Measurements from ENCODE around the gene GPR179.
"Not testable (repeated sequence)": the region's sequence is repeated elsewhere in the genome, so short reads cannot be mapped to it uniquely, and the experiment has no call there.

GPR179 gene

DNA sequence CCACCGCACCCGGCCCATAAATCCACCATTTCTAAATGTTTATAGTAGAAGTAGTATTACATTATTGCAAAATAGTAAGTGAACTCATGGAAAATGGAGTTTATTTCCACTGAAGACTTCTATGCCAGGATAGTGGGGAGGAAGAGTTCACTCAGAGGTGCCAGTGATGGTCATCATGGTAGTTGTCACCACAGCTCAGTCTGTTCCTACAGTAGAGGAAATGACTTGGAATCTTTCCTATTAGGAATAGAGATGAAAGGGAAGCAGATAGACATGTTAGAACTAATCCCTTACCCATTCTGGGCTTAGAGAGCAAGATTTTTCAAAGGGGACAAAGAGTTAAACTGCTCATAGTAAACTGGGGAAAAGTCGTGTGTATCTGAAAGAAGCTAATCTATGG is 26.7 kb downstream of the GPR179 start:
- H3K4me3 ChIP-seq (ENCODE audit: low read depth in 1 of 2, low read length in 1 of 2), result no peak overlapping the region
- no peak overlapping the region for H3K27ac ChIP-seq
- TF ChIP-seq, protein P1, sequence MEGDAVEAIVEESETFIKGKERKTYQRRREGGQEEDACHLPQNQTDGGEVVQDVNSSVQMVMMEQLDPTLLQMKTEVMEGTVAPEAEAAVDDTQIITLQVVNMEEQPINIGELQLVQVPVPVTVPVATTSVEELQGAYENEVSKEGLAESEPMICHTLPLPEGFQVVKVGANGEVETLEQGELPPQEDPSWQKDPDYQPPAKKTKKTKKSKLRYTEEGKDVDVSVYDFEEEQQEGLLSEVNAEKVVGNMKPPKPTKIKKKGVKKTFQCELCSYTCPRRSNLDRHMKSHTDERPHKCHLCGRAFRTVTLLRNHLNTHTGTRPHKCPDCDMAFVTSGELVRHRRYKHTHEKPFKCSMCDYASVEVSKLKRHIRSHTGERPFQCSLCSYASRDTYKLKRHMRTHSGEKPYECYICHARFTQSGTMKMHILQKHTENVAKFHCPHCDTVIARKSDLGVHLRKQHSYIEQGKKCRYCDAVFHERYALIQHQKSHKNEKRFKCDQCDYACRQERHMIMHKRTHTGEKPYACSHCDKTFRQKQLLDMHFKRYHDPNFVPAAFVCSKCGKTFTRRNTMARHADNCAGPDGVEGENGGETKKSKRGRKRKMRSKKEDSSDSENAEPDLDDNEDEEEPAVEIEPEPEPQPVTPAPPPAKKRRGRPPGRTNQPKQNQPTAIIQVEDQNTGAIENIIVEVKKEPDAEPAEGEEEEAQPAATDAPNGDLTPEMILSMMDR (IDR thresholded peaks at IDR 0.05), result no peak
- no peaks in the 10 kb centered on the region for H3K27me3 ChIP-seq
- no peaks in the 10 kb centered on the region for H3K9me3 ChIP-seq
- H3K36me3 ChIP-seq, result peaks cover 19% of the 10 kb centered on the region
- no peaks in the 10 kb centered on the region for H3K4me1 ChIP-seq (ENCODE audit: control insufficient read depth in 1 of 2, insufficient read depth in 1 of 2, low read depth in 1 of 2, low read length in 1 of 2)

DNA sequence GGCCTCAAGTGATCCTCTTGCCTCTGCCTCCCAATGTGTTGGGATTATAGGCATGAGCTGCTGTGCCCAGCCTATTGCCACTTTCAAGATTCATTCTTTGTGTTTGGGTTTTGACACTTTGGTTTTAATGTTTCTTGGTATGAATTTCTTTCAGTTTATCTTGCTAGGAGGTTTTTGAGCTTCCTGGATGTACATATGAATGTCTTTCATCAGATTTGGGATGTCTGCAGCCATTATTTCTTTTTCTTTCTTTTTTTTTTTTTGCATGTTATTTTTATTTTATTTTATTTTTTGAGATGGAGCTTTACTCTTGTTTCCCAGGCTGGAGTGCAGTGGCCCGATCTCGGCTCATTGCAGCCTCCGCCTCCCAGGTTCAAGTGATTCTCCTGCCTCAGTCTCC is 28.3 kb downstream of the GPR179 start:
- H3K27ac ChIP-seq, result no peak overlapping the region
- H3K9me3 ChIP-seq, result no peaks in the 10 kb centered on the region
- TF ChIP-seq, protein P1 (IDR thresholded peaks at IDR 0.05), result no peak
- H3K4me1 ChIP-seq (ENCODE audit: control insufficient read depth in 1 of 2, insufficient read depth in 1 of 2, low read depth in 1 of 2, low read length in 1 of 2), result no peaks in the 10 kb centered on the region
- H3K27me3 ChIP-seq, result no peaks in the 10 kb centered on the region
- peaks cover 11% of the 10 kb centered on the region for H3K36me3 ChIP-seq
- H3K4me3 ChIP-seq (ENCODE audit: low read depth in 1 of 2, low read length in 1 of 2), result no peak overlapping the region

DNA sequence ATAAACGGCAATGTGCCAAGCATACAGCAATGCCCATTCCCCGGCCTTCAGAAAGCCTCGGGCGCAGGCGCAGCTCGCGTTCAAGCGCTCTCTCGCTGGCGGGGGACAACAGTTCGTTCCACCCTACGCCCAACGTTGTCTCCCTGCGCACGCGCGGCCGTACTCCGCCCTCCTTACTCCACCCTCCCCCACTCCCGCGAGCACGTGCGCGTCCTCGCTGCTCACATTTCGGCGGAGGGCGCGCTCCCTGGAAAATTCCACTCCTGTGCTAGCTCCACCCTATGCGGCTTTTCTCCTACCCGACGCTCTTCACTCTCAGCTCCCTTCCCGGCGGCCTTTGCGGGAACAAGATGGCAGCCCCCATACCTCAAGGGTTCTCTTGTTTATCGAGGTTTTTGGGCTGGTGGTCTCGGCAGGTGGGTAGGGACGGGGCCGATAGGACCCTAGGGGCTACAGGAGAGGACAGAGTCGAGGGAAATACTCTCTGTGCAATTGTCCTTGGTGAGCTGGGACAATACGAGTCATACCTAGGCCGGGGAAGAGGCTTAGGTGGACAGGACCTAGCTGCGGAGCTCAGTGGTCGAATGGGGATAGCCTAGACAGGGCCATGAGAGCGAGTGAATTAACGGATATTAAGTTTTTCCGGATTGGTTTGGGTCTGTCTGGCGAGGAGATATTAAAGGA is 46.8 kb downstream of the GPR179 start, which contains the start of gene MRPL45:
Gene MRPL45 (plus strand): TSS at position 335 of the 684 bp plus-strand sequence. CDS start 16 bp downstream, at position 351.
- H3K4me3 ChIP-seq (ENCODE audit: low read depth in 1 of 2, low read length in 1 of 2), result peak within 1 kb of the TSS; percentile 64 to 66
- not testable (repeated sequence) for H3K27me3 ChIP-seq; H3K9me3 ChIP-seq; H3K4me1 ChIP-seq (ENCODE audit: control insufficient read depth in 1 of 2, insufficient read depth in 1 of 2, low read depth in 1 of 2, low read length in 1 of 2); H3K36me3 ChIP-seq
- H3K27ac ChIP-seq, result peak within 1 kb of the TSS; percentile 68

DNA sequence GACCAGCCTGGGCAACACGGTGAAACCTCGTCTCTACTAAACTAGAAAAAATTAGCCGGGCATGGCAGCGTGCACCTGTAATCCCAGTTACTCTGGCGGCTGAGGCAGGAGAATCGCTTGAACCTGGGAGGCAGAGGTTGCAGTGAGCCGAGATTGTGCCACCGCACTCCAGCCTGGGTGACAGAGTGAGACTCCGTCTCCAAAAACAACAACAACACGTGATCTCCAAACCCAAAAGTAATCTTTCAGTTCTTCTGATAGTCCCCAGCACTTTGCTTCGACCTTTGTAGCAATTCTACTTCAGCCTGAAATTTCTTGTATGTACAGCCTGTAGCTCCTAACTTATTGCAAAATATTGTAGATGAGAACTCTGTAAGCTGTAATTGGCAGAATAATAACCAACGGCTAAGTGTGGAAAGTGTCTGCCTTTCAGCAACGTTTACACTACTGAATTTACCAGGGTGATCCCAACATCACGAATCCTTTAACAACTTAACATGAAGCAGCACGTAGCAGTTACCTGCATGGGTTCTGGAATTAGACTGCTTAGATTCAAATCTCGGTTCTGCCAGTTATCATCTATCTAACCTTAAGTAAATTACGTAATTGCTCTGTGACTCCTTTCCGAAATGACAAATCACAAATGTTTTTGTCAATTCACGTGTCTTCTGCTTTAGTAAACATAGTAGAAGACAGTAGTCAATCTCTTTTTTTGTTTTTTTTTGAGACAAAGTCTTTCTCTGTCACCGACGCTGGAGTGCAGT is 48.0 kb downstream of the GPR179 start:
- H3K36me3 ChIP-seq; H3K27me3 ChIP-seq; H3K9me3 ChIP-seq; H3K4me1 ChIP-seq (ENCODE audit: control insufficient read depth in 1 of 2, insufficient read depth in 1 of 2, low read depth in 1 of 2, low read length in 1 of 2): not testable (repeated sequence)
- H3K4me3 ChIP-seq (ENCODE audit: low read depth in 1 of 2, low read length in 1 of 2), result peak overlapping the region; percentile 64 to 66
- H3K27ac ChIP-seq, result peak overlapping the region; percentile 68

DNA sequence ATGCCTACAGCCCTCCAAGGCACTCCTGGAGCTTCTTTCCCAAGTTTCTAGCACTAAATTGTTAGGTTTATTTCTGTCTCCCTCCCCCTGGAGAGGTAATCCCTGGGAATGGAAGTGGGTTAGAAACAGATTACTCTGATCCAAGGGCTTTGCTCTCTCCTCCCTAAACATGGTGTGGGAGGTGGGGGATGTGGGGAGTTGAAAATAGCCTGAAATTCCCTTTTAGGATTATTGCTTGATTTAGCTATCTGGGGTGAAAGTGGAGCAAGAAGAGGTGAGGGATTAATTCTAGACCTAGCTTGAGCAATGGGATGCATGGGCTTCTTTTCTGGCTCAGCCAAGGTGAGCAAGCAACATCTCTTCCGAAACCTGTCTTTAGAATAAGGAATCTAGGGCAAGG is 54.0 kb downstream of the GPR179 start:
- not testable (repeated sequence) for H3K9me3 ChIP-seq; H3K27me3 ChIP-seq; H3K4me3 ChIP-seq (ENCODE audit: low read depth in 1 of 2, low read length in 1 of 2); H3K36me3 ChIP-seq; H3K4me1 ChIP-seq (ENCODE audit: control insufficient read depth in 1 of 2, insufficient read depth in 1 of 2, low read depth in 1 of 2, low read length in 1 of 2); H3K27ac ChIP-seq

DNA sequence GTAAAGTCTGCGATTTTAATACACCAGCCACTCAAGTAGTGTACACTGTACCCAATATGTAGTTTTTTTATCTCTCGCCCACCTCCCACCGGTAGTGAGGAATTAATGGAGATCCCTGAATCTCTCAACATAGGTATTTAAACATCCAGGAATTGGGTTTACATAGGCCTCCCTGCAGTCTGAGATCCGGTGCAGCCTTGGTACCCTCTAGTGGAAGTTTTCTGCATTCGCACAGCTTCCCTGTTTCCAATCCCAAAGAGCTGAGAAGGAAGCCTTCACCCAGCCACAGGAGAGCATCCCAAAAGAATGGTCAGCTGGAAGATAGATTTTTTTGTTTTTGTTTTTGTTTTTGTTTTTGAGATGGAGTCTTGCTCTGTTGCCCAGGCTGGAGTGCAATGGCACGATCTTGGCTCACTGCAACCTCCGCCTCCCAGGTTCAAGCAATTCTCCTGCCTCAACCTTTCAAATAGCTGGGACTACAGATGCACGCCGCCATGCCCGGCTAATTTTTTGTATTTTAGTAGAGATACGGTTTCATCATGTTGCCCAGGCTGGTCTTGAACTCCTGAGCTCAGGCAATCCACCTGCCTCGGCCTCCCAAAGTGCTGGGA is 55.4 kb downstream of the GPR179 start:
- not testable (repeated sequence) for H3K4me3 ChIP-seq (ENCODE audit: low read depth in 1 of 2, low read length in 1 of 2); H3K27me3 ChIP-seq; H3K36me3 ChIP-seq; H3K9me3 ChIP-seq; H3K4me1 ChIP-seq (ENCODE audit: control insufficient read depth in 1 of 2, insufficient read depth in 1 of 2, low read depth in 1 of 2, low read length in 1 of 2); H3K27ac ChIP-seq

DNA sequence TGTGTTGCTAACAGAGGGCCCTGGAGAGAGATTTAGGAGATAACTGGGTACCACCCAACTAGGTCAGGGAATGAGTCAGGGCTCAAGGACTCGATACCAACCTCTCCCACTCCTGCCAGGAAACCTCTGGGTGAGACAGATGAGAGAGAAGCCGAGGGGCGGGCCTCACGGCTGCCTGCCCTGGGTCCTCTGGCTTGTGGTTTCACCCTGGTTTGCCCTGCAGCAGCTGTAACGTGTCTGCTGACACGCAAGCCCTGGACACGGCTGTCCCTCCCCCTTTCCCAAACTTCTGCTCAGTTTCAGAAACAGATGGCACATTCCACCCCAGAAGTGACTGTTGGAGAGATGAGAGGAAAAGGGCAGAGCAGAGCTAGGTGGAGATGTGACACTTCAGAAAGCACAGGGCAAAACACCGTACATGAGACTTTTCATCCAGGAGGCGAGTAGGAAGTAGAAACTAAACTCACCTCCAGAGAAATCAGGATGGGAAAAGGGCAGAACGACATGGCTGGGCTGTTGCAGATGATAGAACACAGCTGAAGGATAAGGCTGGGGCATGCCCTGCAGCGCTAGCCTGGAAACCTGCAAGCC is 57.2 kb downstream of the GPR179 start:
- H3K4me3 ChIP-seq (ENCODE audit: low read depth in 1 of 2, low read length in 1 of 2); H3K36me3 ChIP-seq; H3K27me3 ChIP-seq; H3K9me3 ChIP-seq: not testable (repeated sequence)
- peak overlapping the region; percentile 65 for H3K27ac ChIP-seq
- peaks cover 15 to 21% of the 10 kb centered on the region in 2 experiments for H3K4me1 ChIP-seq (ENCODE audit: control insufficient read depth in 1 of 2, insufficient read depth in 1 of 2, low read depth in 1 of 2, low read length in 1 of 2)

DNA sequence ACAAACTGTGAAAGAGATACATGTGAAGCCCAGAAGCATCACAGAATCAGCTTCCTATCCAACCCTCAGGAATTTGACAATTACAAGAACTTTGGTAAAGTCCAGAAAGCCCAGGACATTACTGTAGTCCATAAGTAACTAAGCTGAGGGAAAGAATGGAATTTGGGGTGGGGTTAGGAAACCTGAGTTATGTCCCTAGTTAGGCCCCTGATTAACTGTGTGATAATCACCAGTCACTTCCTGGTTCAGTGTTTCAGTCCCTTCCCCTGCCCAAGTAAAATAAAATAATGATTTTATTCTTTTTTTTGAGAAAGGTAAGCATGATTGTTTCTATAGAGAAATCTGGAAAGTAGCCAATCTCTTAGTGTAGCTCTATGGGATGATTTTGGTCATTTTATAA is 57.8 kb downstream of the GPR179 start:
- peaks cover 15 to 26% of the 10 kb centered on the region in 2 experiments for H3K4me1 ChIP-seq (ENCODE audit: control insufficient read depth in 1 of 2, insufficient read depth in 1 of 2, low read depth in 1 of 2, low read length in 1 of 2)
- H3K36me3 ChIP-seq; H3K9me3 ChIP-seq; H3K27me3 ChIP-seq; H3K4me3 ChIP-seq (ENCODE audit: low read depth in 1 of 2, low read length in 1 of 2); H3K27ac ChIP-seq: not testable (repeated sequence)

All from neutrophil (primary cell).